HL-60 (cell line): Measurements from ENCODE around the gene TBCD.

Experiments
- DNase-seq, 2 experiments: peaks; one replicate each; pipeline ENCODE4 v3.0.0-alpha.2; 2010 to 2020; ENCODE audit warnings: low read depth in 1 of 2, low spot score in 1 of 2
- H3K27ac ChIP-seq: fragments of 250-450 bp; sonication (Bioruptor Pico); replicated peaks from 2 replicates; pipeline ENCODE4 v1.5.1; 2020; ENCODE audit warnings: mild to moderate bottlenecking, moderate library complexity
- H3K27me3 ChIP-seq: fragments of 250-450 bp; sonication (Bioruptor Pico); 2 replicates; pipeline ENCODE4 v1.5.1; 2021; ENCODE audit warnings: mild to moderate bottlenecking, moderate library complexity; ENCODE audit not compliant: insufficient read depth, poor library complexity, severe bottlenecking
- H3K4me3 ChIP-seq: replicated peaks from 2 replicates; pipeline ENCODE4 v1.5.1; 2011; ENCODE audit warnings: mild to moderate bottlenecking, control low read depth, low read length; ENCODE audit not compliant: insufficient read depth
- GABPA ChIP-seq: IDR thresholded peaks from 2 replicates; pipeline ENCODE4 v1.6.1; 2012; ENCODE audit warnings: low read depth
- POLR2AphosphoS5 ChIP-seq: IDR thresholded peaks from 2 replicates; pipeline ENCODE4 v1.6.1; 2012; ENCODE audit warnings: low read depth
- SPI1 ChIP-seq: IDR thresholded peaks from 2 replicates; pipeline ENCODE4 v1.6.1; 2012; ENCODE audit warnings: low read depth, mild to moderate bottlenecking, borderline replicate concordance
- TF ChIP-seq, protein P1 (sequence below): IDR thresholded peaks from one replicate; pipeline ENCODE4 v1.5.1; 2011; ENCODE audit warnings: low read length, control low read depth, inconsistent platforms; ENCODE audit not compliant: insufficient read depth
- TF ChIP-seq, protein P2 (sequence below): IDR thresholded peaks from 2 replicates; pipeline ENCODE4 v1.6.1; 2012; ENCODE audit warnings: low read depth; ENCODE audit not compliant: insufficient replicate concordance

The TBCD gene

DNA sequence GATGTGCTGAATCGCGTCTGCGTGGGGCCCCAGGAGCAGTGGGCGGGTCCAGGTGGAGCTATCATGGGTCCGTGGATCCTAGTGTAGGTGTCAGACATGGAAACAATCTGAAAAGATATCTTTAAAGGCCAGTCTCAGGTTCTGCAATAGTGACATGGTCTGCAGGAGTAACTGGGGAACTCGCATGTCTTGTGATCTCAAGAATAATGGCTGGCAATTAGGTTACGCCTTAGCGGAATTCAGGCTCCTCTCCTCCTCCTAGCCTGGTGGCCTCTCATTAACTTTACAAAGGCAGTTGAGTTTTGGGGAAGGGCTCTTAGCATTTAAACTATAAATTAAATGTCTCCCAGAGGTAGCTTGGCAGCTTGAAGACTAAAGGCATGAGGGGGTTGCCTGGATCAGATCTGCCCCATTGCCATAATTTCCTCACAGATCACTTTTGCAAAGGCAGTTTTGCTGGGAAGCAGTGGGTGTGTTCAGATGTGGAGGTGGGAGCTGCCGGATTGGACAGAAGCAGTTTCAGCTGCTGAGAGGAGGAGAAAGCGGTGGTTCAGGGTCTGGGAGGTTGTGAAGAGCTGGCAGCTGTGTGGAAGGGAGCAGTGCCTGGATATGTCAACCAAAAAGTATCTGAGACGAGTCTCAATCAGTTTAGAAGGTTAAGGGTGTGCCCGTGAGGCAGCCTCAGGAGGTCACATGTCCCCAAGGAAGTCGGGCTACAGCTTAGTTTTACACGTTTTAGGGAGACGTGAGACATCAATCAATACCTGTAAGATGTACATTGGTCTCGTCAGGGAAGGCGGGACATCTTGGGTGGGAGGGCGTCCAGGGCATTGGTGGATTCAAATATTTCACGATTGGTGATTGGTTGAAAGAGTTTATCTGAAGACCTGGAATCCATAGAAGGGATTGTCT, 2.7 kb downstream of the TBCD start:
- no peak for DNase-seq
- TF ChIP-seq SPI1 (no peak), POLR2AphosphoS5 (no peak), GABPA (no peak)
- TF ChIP-seq, protein P1, sequence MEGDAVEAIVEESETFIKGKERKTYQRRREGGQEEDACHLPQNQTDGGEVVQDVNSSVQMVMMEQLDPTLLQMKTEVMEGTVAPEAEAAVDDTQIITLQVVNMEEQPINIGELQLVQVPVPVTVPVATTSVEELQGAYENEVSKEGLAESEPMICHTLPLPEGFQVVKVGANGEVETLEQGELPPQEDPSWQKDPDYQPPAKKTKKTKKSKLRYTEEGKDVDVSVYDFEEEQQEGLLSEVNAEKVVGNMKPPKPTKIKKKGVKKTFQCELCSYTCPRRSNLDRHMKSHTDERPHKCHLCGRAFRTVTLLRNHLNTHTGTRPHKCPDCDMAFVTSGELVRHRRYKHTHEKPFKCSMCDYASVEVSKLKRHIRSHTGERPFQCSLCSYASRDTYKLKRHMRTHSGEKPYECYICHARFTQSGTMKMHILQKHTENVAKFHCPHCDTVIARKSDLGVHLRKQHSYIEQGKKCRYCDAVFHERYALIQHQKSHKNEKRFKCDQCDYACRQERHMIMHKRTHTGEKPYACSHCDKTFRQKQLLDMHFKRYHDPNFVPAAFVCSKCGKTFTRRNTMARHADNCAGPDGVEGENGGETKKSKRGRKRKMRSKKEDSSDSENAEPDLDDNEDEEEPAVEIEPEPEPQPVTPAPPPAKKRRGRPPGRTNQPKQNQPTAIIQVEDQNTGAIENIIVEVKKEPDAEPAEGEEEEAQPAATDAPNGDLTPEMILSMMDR, result no peak
- TF ChIP-seq, protein P2, sequence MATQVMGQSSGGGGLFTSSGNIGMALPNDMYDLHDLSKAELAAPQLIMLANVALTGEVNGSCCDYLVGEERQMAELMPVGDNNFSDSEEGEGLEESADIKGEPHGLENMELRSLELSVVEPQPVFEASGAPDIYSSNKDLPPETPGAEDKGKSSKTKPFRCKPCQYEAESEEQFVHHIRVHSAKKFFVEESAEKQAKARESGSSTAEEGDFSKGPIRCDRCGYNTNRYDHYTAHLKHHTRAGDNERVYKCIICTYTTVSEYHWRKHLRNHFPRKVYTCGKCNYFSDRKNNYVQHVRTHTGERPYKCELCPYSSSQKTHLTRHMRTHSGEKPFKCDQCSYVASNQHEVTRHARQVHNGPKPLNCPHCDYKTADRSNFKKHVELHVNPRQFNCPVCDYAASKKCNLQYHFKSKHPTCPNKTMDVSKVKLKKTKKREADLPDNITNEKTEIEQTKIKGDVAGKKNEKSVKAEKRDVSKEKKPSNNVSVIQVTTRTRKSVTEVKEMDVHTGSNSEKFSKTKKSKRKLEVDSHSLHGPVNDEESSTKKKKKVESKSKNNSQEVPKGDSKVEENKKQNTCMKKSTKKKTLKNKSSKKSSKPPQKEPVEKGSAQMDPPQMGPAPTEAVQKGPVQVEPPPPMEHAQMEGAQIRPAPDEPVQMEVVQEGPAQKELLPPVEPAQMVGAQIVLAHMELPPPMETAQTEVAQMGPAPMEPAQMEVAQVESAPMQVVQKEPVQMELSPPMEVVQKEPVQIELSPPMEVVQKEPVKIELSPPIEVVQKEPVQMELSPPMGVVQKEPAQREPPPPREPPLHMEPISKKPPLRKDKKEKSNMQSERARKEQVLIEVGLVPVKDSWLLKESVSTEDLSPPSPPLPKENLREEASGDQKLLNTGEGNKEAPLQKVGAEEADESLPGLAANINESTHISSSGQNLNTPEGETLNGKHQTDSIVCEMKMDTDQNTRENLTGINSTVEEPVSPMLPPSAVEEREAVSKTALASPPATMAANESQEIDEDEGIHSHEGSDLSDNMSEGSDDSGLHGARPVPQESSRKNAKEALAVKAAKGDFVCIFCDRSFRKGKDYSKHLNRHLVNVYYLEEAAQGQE, result no peak
- Histone ChIP-seq H3K27me3 (no peaks in the 10 kb centered on the region), H3K27ac (no peak overlapping the region), H3K4me3 (no peak overlapping the region)

DNA sequence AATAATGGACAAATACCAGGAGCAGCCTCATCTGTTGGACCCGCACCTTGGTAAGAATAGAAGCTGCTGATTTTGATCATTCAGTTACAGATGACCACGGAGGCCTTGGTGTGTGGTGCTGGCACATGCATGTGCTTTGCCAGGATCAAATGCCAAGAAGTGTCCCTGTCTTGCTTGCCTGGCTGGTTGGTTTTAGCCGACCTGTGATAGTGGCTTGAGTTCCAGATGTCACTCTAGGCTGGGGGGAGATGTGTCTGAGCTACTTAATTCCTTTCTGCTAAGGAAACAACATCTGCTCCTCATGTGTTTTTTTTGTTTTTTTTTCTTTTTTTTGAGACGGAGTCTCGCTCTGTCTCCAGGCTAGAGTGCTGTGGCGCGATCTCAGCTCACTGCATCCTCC, 4.3 kb downstream of the TBCD start:
- no peak overlapping the region for H3K27ac ChIP-seq
- H3K27me3 ChIP-seq, result no peaks in the 10 kb centered on the region
- DNase-seq, result no peak
- TF ChIP-seq, protein P1, result no peak
- TF ChIP-seq GABPA, result no peak
- TF ChIP-seq SPI1, result no peak
- TF ChIP-seq, protein P2, result no peak
- no peak for TF ChIP-seq POLR2AphosphoS5
- H3K4me3 ChIP-seq, result no peak overlapping the region

DNA sequence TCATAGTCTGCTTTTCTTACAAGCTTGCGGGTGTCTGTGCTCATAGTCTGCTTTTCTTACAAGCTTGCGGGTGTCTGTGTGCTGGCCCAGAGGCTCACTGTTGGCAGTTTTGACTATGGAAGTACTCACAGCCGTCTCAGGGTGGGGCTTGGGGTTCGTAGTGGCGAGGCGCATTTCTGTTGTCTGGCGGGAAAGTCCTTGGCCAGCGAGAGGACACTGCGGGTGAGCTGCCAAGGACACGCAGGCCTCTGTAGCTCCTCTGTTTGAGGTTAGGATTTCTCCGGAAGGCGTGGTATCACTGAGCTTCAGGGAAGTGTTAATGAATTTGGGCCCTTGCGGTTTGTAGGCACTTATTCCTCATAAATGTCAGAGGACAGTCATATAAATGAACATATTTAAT, 13.5 kb downstream of the TBCD start:
- no peaks in the 10 kb centered on the region for H3K27me3 ChIP-seq
- H3K4me3 ChIP-seq, result no peak overlapping the region
- H3K27ac ChIP-seq, result no peak overlapping the region
- no peak for TF ChIP-seq SPI1
- TF ChIP-seq, protein P1, result no peak
- no peak for DNase-seq
